Measurements from ENCODE around the gene PLEKHG3.

DNA sequence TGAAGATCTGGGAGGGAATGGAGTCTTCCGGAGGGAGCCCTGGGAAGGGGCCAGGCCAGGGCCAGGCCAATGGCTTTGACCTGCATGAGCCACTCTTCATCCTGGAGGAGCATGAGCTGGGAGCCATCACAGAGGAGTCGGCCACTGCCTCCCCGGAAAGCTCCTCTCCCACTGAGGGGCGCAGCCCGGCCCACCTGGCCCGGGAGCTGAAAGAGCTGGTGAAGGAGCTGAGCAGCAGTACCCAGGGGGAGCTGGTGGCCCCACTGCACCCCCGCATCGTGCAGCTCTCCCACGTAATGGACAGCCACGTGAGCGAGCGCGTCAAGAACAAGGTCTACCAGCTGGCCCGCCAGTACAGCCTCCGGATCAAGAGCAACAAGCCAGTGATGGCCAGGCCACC is 37.7 kb downstream of the PLEKHG3 start:
- TF ChIP-seq EZH2phosphoT487 (IDR thresholded peaks at IDR 0.05): no peak
- TF ChIP-seq CTCF (IDR thresholded peaks at IDR 0.05): no peak

All from neural progenitor cell (in vitro differentiated cells).